22Rv1 (cell line): ENCODE results near the gene ADAM8.

Source experiments
- ZFX ChIP-seq: fragments of 450-650 bp; IDR thresholded peaks from 2 replicates; pipeline ENCODE4 v1.6.1; 2017; ENCODE audit warnings: antibody characterized with exemption, borderline replicate concordance
- TF ChIP-seq, protein P1 (sequence below): fragments of 450-650 bp; IDR thresholded peaks from 2 replicates; pipeline ENCODE4 v1.5.1; 2017; ENCODE audit warnings: mild to moderate bottlenecking

DNA sequence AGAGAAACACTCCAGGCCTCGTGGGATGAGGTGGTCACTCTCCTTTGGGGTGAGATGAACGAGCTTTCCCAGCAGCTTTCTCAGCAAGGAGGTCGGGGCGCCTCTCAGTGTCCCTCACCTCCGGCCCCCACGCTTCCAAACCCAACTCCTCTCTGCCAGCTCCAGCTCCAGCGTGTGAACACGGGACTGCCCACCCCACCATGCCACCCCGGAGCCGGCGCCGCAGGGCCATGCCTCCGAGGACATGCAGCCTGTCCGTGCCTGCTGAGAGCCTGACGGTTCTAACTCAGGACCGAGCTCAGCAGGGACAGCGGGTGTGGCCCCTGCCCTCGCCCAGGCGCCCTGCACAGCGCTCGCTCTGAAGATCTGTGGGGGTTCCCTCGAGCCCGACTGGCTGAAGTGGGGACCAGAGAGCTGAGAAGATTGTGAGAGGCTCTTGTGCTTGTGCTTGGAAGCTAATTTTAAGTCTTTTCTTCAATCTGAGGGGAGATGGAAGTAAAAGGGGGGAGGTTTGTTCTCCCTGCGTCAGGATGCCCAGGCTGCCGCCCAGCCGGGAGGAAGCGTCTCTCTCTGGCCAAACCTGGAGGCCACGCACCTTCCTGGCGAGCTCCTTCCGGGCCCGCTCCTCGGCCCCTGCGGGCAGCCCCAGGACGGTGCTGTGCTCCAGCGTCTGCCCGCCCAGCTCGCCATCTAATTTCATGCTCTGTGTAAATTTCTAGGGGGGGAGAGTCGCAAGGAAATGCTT lies 5.1 kb upstream of the ADAM8 start:
- TF ChIP-seq, protein P1, sequence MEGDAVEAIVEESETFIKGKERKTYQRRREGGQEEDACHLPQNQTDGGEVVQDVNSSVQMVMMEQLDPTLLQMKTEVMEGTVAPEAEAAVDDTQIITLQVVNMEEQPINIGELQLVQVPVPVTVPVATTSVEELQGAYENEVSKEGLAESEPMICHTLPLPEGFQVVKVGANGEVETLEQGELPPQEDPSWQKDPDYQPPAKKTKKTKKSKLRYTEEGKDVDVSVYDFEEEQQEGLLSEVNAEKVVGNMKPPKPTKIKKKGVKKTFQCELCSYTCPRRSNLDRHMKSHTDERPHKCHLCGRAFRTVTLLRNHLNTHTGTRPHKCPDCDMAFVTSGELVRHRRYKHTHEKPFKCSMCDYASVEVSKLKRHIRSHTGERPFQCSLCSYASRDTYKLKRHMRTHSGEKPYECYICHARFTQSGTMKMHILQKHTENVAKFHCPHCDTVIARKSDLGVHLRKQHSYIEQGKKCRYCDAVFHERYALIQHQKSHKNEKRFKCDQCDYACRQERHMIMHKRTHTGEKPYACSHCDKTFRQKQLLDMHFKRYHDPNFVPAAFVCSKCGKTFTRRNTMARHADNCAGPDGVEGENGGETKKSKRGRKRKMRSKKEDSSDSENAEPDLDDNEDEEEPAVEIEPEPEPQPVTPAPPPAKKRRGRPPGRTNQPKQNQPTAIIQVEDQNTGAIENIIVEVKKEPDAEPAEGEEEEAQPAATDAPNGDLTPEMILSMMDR, result no peak
- no peak for TF ChIP-seq ZFX
